HG02981 (cell line): ENCODE results near the gene FMR1NB.

ENCODE experiments used
- ATAC-seq: cut with Tn5 transposase; IDR thresholded peaks from one replicate; pipeline ENCODE4 v1.9.1; 2021; ENCODE audit warnings: mild to moderate bottlenecking, moderate library complexity; ENCODE audit not compliant: unreplicated experiment

Gene FMR1NB

DNA sequence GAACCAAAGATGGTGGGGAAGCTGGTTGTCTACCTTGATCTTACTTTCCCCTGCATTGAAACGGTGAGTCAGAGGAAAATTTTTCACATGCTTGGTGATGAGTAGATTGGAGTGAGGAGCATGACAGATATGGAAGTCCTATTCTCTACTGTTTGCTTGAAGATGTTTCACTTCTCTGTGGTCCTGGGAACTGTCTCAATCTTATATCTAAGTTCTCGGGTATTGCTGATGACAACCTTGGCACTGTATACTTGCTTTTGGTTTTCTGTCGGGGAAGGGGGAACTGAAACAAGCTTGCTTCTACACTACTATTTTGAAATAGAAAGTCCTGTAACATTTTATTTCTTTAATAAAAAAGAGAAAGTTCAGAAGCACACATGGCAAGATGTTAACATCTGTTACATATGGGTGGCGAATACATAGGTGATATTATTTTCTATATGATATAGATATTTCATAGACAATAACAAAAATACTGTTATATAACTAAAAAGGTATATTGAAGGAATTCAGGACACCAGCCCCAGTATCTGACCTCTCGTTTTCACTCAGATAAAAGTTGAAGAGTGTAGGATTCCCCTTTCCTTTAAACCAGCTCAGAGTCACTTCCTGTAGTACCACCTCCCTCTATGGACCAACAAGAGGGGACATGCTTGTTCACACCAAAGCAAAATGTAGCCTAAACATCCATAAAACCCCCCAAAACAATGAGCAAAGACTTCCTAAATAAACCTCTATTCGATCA is 88.8 kb downstream of the FMR1NB start:
- peak; percentile 94 for ATAC-seq

DNA sequence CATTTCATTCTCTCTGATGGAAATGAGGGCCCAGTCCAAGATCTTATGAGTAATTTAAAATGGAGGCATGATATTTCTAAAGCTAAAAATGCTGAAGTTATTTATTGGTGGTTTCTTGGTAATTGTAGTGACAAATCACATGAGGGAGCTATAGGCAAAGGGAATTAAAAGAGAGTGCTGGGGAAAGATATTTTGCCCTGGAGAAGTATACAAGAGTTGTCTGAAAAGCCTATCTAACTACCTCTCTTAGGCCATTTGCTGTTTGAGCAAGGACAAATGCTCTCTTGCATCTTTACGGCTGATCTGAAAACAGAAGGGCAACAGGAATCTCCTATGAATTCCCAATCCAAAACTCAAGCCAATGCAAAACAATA is 89.4 kb downstream of the FMR1NB start:
- no peak for ATAC-seq
